ENCODE measurements around the gene VEGFA.

DNA sequence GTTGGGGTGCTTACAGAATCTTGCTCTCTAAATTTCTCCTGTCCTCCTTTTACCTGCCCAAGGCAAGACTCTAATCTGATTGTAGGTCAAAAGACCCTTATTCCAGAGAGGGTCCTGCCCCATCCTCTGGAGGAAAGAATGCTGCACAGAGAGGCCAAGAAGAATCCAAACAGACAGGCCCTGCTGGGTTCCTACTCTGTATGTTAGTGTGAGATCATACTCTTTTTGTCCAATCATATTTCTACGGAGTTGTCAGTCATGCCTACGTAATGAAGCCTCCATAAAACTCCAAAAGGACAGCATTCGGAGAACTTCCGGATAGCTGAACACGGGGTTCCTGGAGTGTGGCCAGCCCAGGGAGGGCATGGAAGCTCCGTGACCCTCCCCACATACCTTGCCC is 50.5 kb downstream of the VEGFA start:
- TF ChIP-seq GATA2 (IDR thresholded peaks at IDR 0.05; ENCODE audit: low read depth, low read length) (no peak), GATA3 (IDR thresholded peaks at IDR 0.05; ENCODE audit: low read depth, low read length) (no peak)
